Frontal cortex (tissue), 4 donors: ENCODE data around the gene TSPAN2. TPM values are rescaled to one million over a fixed set of nuclear protein-coding genes. Genes with fewer than 3 reads are reported as not detected.
A peak's percentile ranks its signal among the peaks of the same experiment; 100 is the strongest.

Experiments used
- DNase-seq, 2 donors: peaks; one replicate each; pipeline ENCODE4 v3.0.0; 2012; ENCODE audit warnings: low spot score in 2 of 2
- FAIRE-seq: peaks from 2 replicates; lab custom pipeline; 2012; peaks lifted over from hg19 to GRCh38; lab: Jason Lieb, UNC
- total RNA-seq: library from RNA; depleted of rRNA; stranded (reverse); fragments of >200 nt; gene quantifications from one replicate; pipeline ENCODE4 v1.2.3, GENCODE V29; 2014
- donor health status: control.
- donor health status: control.
- donor health status: control.

TSPAN2 gene
- 31.8 TPM for total RNA-seq

GRCh38 chr1:115089420-115090185, at the start of gene TSPAN2:
TSS of gene TSPAN2 (minus strand) at chr1:115089503. CDS start at chr1:115089432, 71 bp downstream.
- FAIRE-seq (no peak), DNase-seq (peak; percentile 46 to 47)

GRCh38 chr1:115138973-115139372, 49.7 kb upstream of the TSPAN2 start:
- peak; percentile 36 for FAIRE-seq
- DNase-seq: peak; percentile 26 to 76

- no peak for FAIRE-seq
These were observed 49.0 kb upstream of the TSPAN2 start for GRCh38 chr1:115138271-115138670.

GRCh38 chr1:115137191-115137590, 47.9 kb upstream of the TSPAN2 start:
- FAIRE-seq: no peak
- no peak for DNase-seq

More at GRCh38 chr1:115138271-115138670, 49.0 kb upstream of the TSPAN2 start:
- DNase-seq: no peak

- FAIRE-seq (no peak), DNase-seq (no peak)
These were observed 47.4 kb upstream of the TSPAN2 start for GRCh38 chr1:115136706-115137105.

- DNase-seq (no peak), FAIRE-seq (no peak)
These were observed 46.8 kb upstream of the TSPAN2 start for GRCh38 chr1:115136106-115136505.

GRCh38 chr1:115135681-115136080, 46.4 kb upstream of the TSPAN2 start:
- no peak for DNase-seq
- no peak for FAIRE-seq

GRCh38 chr1:115134850-115135480, 45.7 kb upstream of the TSPAN2 start:
- no peak for DNase-seq
- no peak for FAIRE-seq

- FAIRE-seq (no peak), DNase-seq (no peak)
These were observed 44.9 kb upstream of the TSPAN2 start for GRCh38 chr1:115134231-115134630.

GRCh38 chr1:115133440-115133839, 44.1 kb upstream of the TSPAN2 start:
- FAIRE-seq (no peak), DNase-seq (no peak)

GRCh38 chr1:115130786-115131185, 41.5 kb upstream of the TSPAN2 start:
- DNase-seq (no peak), FAIRE-seq (no peak)

- DNase-seq (no peak), FAIRE-seq (no peak)
These were observed 39.9 kb upstream of the TSPAN2 start for GRCh38 chr1:115129071-115129640.

- no peak for DNase-seq
- no peak for FAIRE-seq
These were observed 38.2 kb upstream of the TSPAN2 start for GRCh38 chr1:115127539-115127938.

GRCh38 chr1:115126516-115126915, 37.2 kb upstream of the TSPAN2 start:
- FAIRE-seq (no peak), DNase-seq (no peak)

- FAIRE-seq (no peak), DNase-seq (no peak)
These were observed 33.8 kb upstream of the TSPAN2 start for GRCh38 chr1:115123116-115123515.

- FAIRE-seq (no peak), DNase-seq (no peak)
These were observed 32.5 kb upstream of the TSPAN2 start for GRCh38 chr1:115121793-115122192.

GRCh38 chr1:115120296-115120695, 31.0 kb upstream of the TSPAN2 start:
- FAIRE-seq: no peak
- DNase-seq: no peak

- FAIRE-seq (no peak), DNase-seq (no peak)
These were observed 29.3 kb upstream of the TSPAN2 start for GRCh38 chr1:115118611-115119010.

- no peak for FAIRE-seq
- no peak for DNase-seq
These were observed 28.8 kb upstream of the TSPAN2 start for GRCh38 chr1:115118086-115118485.

GRCh38 chr1:115117298-115117697, 28.0 kb upstream of the TSPAN2 start:
- DNase-seq (no peak), FAIRE-seq (no peak)

GRCh38 chr1:115116512-115116911, 27.2 kb upstream of the TSPAN2 start:
- FAIRE-seq: no peak
- no peak for DNase-seq
